Dedifferentiated amniotic fluid mesenchymal stem cell (primary cell): Measurements from ENCODE around the gene TCF7L2.

Source experiments
- DNase-seq: peaks from one replicate; pipeline ENCODE4 v3.0.0-alpha.2; 2016; ENCODE audit errors: extremely low spot score

TCF7L2 gene

GRCh38 chr10:112999102-112999501 is 49.1 kb downstream of the TCF7L2 start:
- no peak for DNase-seq

- DNase-seq: no peak
These were observed 50.4 kb downstream of the TCF7L2 start for GRCh38 chr10:113000442-113000841.

- no peak for DNase-seq
These were observed 51.0 kb downstream of the TCF7L2 start for GRCh38 chr10:113000876-113001598.

- DNase-seq: no peak
These were observed 51.8 kb downstream of the TCF7L2 start for GRCh38 chr10:113001599-113002448.

- no peak for DNase-seq
These were observed 52.4 kb downstream of the TCF7L2 start for GRCh38 chr10:113002449-113002777.

- DNase-seq: no peak
These were observed 53.0 kb downstream of the TCF7L2 start for GRCh38 chr10:113003052-113003451.

GRCh38 chr10:113004069-113004618 is 54.1 kb downstream of the TCF7L2 start:
- DNase-seq: no peak

- DNase-seq: no peak
These were observed 55.3 kb downstream of the TCF7L2 start for GRCh38 chr10:113005380-113005779.

GRCh38 chr10:113006656-113007342 is 56.8 kb downstream of the TCF7L2 start:
- no peak for DNase-seq

- DNase-seq: no peak
These were observed 57.3 kb downstream of the TCF7L2 start for GRCh38 chr10:113007343-113007771.

GRCh38 chr10:113007821-113008220 is 57.8 kb downstream of the TCF7L2 start:
- no peak for DNase-seq

- DNase-seq: no peak
These were observed 61.7 kb downstream of the TCF7L2 start for GRCh38 chr10:113011592-113012374.

GRCh38 chr10:113015201-113015600 is 65.2 kb downstream of the TCF7L2 start:
- DNase-seq: no peak

- no peak for DNase-seq
These were observed 67.3 kb downstream of the TCF7L2 start for GRCh38 chr10:113017376-113017775.

GRCh38 chr10:113018034-113018433 is 68.0 kb downstream of the TCF7L2 start:
- DNase-seq: no peak

GRCh38 chr10:113019096-113019495 is 69.0 kb downstream of the TCF7L2 start:
- DNase-seq: no peak

- no peak for DNase-seq
These were observed 69.8 kb downstream of the TCF7L2 start for GRCh38 chr10:113019692-113020474.

GRCh38 chr10:113020475-113020753 is 70.4 kb downstream of the TCF7L2 start:
- DNase-seq: no peak

- no peak for DNase-seq
These were observed 70.8 kb downstream of the TCF7L2 start for GRCh38 chr10:113020838-113021237.

GRCh38 chr10:113021268-113022040 is 71.4 kb downstream of the TCF7L2 start:
- DNase-seq: no peak
